ENCODE data around the gene ARL6IP4.

Gene ARL6IP4

DNA sequence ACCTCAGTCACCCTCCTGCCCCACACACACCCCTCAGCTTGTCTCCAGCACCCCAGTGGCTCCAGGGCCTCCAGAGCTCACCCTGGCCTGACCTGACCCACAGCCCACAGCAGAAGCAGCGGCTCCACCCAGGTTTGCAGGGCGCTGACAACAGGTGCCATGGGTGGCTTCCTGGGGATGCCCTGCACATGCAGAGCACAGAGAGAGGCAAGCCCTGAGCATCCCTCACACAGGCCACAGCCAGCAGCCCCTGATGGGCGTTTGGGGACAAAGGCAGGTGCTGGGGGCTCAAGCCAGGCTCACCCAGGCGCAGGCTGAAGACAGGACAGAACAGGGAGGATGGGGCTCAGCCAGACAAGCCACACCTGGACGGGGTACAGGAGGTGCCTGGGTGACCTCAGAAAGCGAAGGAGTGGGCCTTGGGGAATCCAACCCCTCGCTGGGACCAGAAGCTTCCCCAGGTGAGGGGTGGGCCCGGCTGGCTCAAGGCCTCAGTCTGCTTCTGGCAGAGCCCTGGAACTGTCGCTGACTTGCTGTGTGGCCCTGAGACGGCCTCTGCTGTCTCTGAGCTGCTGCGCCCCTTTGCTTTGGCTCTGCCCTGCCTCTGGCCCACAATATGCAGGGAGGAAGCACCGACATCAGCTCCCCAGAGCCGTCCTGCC is 10.6 kb downstream of the ARL6IP4 start:
- no peak for DNase-seq (ENCODE audit: low read depth)

GRCh38 chr12:122991623-122992275 is 11.3 kb downstream of the ARL6IP4 start:
- DNase-seq (ENCODE audit: low read depth): no peak

DNA sequence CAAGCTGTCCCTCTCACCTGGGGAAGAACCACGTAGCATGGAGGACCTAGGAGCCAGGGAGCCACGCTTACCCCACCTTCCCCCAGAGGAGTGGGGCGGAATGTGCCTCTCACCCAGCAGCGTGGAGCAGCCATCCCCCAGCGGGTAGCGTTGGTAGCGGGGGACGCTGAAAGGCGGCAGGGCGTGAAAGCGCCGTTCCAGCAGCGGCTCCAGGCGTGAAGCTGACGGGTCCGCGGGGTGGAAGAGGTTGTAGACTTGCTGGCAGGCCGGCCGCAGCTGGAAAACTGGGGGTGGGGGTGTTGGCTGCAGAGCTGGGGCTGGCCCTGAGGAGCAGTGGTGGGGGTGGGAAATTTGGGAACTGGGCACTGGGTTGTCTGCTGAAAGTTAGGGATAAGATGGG is 11.9 kb downstream of the ARL6IP4 start:
- no peak for DNase-seq (ENCODE audit: low read depth)

DNA sequence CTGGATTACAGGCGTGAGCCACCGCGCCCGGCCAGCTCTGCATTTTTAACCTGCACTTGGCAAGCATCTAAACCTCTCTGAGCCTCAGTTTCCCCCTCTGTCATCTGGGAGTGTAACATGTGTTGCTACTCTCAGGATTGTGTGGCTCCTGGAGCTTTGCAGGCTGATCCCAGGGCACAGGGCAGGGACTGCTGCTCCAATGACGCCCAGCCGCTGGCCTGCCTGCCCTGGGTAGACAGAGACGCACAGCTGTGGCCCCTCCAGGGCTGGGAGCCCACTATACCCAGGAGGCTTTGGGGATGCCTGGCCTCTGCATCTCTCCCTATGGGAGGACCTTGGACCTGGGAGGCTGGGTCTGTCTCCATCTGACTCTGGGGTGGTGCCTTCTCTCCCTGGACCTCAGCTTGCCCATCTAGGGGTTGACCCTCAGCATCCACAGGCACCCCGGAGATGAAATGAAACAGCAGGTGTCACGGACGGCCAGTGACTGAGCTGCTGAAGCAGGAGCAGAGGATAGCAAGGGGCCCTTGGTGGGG is 13.7 kb downstream of the ARL6IP4 start:
- DNase-seq (ENCODE audit: low read depth): no peak

DNA sequence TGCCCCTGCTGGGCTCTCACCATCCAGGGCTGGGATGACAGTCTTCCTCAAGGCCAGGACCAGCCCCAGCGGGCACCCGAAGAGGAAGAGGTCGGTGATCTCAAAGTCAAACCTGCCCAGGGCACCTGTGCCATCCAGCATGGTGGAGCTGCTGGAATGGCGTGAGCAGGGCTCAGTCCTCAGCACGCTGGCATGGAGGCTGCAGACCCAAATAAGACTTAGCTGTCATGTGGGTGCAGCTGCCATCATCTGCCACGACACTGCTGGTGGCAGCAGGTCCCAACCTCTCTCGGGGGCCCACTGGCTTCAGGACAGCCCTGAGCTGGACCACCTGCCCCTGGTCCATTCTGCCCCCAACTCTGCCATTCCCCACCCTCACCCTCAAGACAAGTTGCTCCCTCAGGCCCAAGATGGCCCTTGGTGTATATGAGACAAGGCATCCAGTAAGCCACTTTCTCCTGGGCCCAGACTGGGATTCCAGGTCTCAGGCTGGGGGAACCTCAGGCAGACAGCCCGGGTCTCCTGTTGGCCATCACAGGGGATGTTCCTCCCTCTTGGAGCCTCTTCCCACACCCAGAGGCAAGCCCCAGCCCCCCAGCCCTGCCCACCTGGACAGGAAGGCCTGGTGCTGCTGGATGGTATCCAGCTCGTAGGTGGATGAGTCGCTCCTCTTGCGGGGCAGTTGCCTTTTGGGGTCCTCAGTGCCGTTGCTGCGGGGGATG is 14.5 kb downstream of the ARL6IP4 start:
- no peak for DNase-seq (ENCODE audit: low read depth)

DNA sequence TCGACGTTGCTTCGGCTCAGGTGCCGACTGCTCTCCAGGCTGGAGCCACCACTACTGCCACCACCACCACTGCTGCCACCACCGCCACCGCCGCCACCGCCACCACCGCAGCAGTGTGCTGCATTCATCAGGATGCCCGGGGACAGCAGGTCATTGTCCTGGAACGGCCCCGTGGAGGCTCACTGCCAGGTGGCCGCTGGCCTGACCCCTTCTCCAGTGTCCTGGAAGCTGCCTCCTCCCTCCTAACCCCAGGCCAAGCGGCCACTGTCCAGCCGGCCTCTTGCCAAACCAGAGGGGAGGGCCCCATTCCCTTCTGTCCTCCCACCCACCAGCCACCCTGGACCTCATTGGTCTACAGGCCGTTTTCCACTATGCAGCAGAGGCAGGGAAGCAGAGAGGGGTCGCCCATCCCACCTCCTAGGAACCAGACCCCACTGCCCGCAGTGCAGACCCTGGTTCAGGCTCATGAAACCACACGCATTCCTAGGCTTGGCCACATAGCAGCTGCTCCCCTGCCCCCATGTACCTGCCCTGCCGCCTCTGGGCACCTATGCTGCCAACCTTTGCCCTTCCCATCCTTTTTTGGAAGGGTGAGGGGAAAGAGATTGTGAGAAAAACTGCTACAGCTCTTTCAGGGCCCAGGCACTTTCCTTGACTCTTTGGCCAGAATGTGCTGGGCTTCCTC is 15.2 kb downstream of the ARL6IP4 start:
- no peak for DNase-seq (ENCODE audit: low read depth)

- no peak for DNase-seq (ENCODE audit: low read depth)
Observed at GRCh38 chr12:122996188-122996601, 15.7 kb downstream of the ARL6IP4 start.

DNA sequence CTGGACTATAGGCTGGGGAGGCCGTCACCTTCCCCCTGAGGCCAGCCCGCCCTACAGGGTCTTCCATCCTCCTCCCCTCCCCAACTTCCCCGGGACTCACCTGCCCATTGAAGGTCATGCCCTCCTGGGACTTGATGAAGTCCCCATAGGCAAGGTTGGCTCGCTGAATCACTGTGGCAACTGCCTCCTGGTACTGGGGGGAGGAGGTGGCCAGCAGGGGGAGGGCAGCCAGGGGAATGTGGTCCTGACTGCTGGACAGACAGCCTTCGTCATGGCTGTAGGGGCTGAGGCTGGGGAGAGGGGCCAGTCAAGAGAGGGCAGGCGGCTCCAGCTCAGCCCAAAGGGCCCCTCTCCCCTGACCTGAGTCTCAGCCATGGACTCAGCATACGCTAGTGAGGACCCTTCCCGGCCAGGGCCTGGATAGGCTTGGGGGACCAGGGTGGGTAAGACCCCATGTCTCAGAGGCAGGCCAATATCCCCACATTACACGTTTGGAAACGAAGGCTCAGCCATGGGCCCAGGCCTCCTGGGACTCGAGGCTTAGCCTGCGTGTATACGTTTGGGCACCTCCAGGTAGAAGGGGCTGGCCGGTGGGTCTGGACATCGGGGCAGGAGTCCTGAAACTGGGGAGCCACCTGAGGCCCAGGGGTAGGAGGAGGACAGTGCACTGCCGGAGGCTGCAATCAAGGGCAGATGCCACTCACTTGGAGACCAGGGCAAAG is 16.3 kb downstream of the ARL6IP4 start:
- no peak for DNase-seq (ENCODE audit: low read depth)

DNA sequence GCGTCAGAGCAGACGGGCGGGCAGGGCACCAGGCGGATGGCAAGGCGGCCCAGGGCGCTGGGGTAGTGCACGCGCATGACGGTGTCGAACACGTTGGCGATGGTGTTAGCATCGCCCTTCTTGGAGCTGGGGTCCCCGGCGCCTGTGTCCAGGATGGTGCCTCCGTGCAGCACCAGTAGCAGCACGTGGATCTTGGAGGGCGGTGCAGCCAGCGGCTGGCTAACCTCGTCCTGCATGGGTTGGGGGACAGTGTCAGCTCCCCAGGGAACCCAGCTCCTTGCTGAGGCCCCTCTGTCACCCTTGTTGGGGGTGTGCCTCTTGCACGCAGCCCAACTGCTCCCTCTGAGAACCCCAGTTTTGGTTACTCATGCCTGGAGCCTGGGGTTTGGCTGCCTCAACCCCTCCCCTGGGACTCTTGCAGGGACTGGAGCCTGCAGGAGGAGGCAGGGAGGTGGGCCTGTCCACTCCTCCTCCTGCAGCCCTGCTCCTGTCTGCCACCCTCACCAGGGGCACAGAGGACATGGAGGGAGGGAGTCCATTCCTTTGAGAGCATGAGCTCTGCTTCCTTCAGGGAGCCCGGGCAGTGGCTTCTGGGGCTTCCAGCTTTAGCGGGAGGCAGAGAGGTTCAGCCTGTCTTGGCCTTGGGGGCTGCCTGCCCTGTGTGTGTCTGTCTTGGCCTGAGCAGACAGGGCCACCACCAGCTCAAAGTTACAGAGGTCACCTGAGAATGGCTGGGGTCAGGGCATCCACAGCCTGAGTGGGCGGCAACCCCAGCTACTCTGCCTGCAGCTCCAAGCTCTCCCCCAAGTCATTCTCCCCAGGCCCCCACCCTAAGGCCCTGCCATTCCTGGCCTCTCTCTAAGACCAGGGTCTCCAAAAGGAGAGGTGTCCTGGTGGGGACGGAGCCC is 17.1 kb downstream of the ARL6IP4 start:
- DNase-seq (ENCODE audit: low read depth): no peak

- DNase-seq (ENCODE audit: low read depth): no peak
Observed at GRCh38 chr12:122998316-122998715, 17.8 kb downstream of the ARL6IP4 start.

- DNase-seq (ENCODE audit: low read depth): no peak
Observed at GRCh38 chr12:122999196-122999946, 18.9 kb downstream of the ARL6IP4 start.

DNA sequence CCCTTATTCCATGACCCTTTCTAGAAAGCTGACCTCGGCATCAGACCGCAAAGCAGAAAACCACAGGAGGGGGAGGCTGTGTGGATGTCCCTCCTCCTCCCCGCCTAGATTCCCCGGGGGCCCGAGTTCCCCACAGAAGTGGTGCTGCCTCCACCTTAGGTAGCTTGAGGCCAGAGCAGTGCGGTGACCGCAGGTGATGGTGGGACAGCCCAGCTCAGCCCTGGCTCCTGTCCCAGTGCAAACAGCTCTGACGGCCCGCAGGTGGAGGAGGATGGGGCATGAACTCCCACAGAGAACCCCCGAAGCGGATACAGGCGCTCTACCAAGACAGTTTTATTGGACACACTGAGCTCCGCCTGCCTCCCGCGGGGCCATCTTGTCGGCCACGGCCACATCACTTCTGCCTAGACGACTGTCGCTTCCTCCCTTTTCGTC is 19.5 kb downstream of the ARL6IP4 start:
- DNase-seq (ENCODE audit: low read depth): no peak

DNA sequence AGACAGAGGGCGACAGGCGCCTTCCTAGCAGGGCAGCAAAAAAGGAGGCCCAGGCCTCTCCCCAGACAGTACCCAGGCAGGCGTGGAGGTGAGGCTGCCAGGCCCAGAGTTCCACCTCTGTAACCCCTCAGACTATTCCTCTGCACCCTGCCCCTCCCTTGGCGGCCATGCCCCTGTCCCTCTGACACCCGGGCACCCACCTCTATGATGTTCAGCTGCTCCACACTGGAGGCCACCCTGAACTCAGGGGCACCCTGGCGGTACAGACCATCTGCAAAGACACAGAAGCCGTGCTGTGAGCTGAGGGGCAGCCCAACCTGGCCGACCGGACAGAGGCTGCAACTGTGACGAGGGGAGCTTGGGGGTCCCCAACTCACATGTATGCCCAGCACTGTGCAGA is 20.1 kb downstream of the ARL6IP4 start:
- DNase-seq (ENCODE audit: low read depth): no peak

- no peak for DNase-seq (ENCODE audit: low read depth)
Observed at GRCh38 chr12:123001464-123001863, 21.0 kb downstream of the ARL6IP4 start.

DNA sequence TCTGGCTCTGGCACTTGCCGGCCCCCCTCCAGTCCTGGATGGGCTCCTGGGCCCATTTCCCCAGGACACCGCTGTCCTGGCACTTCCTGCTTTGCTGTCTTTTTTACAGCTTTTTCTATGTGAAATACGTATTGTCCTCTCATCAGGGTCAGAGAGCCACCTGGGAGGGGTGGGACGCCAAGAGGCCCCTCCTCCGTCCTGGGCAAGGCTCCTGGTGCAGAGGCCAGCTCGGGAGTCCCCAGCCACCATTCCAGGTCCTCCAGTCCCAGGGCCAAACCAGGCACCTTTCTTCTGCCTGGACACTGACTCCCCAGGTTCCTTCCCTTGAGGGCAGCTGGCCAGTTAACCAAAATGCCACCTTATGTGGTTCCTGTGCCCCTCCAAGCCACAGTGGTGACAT is 22.8 kb downstream of the ARL6IP4 start:
- no peak for DNase-seq (ENCODE audit: low read depth)

GRCh38 chr12:123004287-123004686 is 23.8 kb downstream of the ARL6IP4 start:
- no peak for DNase-seq (ENCODE audit: low read depth)

DNA sequence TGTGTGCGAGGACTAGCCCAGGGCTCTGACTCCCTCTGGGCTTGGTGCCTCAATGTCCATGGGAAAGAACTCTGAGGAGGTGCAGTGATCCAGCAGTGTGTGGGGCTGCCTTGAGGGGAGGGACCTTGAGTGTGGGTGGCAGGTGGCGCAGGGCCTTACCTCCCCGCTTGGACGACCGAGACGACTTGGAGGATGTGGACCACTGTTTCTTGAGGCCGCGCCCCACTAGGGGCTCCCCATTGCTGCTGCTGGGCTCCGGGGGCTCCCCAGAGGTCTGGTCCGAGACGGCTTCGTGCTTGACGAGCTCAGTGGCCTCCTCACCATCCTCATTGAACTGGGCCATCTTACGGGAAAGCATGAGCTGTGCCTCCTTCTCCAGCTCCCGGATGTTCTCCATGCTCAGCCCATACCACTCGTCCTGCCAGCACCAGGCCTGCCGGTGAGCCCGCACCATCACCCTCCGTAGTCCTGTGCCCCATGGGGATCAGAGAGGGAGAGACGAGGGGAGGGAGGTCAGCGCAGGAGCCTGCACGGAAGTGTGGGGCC is 24.7 kb downstream of the ARL6IP4 start:
- DNase-seq (ENCODE audit: low read depth): no peak

DNA sequence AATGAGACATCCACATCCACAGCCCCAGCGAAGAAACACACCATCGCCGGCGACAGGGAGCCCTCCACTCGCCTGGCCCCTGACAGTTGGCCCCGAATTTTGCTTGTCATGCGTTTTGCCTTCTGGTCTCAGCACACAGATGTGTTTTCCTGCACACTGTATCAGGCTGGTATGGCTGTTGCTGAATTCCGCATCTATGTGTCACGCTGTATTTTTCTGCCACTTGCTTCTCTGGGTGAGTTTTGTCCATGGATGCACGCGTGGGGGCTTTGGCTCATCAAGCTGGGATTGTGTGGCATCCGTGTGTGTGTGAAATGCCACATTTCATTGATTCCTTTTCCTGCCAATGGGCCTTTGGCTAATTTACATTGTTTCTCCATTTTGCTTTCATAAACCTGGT is 26.5 kb downstream of the ARL6IP4 start:
- DNase-seq (ENCODE audit: low read depth): no peak

- DNase-seq (ENCODE audit: low read depth): no peak
Observed at GRCh38 chr12:123010110-123010509, 29.6 kb downstream of the ARL6IP4 start.

DNA sequence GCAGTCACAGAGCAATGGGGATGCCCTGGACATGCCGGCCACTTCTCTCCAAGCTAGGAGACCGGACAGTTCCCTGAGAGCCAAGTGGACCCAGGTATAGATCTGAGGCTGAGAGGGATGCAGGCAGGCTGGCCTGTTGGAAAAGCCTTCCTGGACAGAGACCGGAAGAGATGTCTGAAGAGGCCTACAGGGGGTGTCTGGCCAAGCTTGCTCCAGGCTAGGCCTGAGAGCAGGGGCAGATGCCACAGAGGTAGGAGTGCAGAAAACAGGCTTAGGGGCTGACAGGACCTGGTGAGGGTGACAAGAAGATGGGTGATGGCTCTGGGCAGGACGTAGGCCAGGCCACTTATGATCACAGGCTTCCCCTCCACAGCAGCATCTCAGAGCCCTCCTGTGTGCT is 30.2 kb downstream of the ARL6IP4 start:
- no peak for DNase-seq (ENCODE audit: low read depth)

Data from CMK (cell line).